Dendritic cell treated with granulocyte-macrophage colony-stimulating factor and Interleukin-4, amounts not matched to agents 40 ng/mL and 50 ng/mL, for 4 days (primary cell): ENCODE results near the gene LRRC46.

Experiments
- H3K27ac Mint-ChIP-seq: one replicate; pipeline ENCODE4 v1.8.0; 2022; ENCODE audit warnings: mild to moderate bottlenecking, mixed read lengths
- H3K27me3 Mint-ChIP-seq: one replicate; pipeline ENCODE4 v1.8.0; 2022; ENCODE audit warnings: mild to moderate bottlenecking, mixed read lengths
- H3K36me3 Mint-ChIP-seq: one replicate; pipeline ENCODE4 v1.8.0; 2022; ENCODE audit warnings: low read depth, mixed read lengths
- H3K4me1 Mint-ChIP-seq: one replicate; pipeline ENCODE4 v1.8.0; 2022; ENCODE audit warnings: low read depth, mixed read lengths
- H3K4me3 Mint-ChIP-seq: one replicate; pipeline ENCODE4 v1.8.0; 2022; ENCODE audit warnings: mild to moderate bottlenecking, moderate library complexity, mixed read lengths
- H3K9me3 Mint-ChIP-seq: one replicate; pipeline ENCODE4 v1.8.0; 2022; ENCODE audit warnings: mixed read lengths
- intact Hi-C: fragments of 100-400 bp; cut with micrococcal nuclease; formaldehyde crosslinking; loops from one replicate; pipeline ENCODE4 v1.15.0; 2022

Gene LRRC46

GRCh38 chr17:47831003-47831933 lies at the start of gene LRRC46, which contains the start of gene MRPL10:
Gene LRRC46 (plus strand): TSS chr17:47831670. CDS start chr17:47831990, 320 bp downstream.
Gene MRPL10 (minus strand): TSS chr17:47831541. CDS start chr17:47831511, 30 bp downstream.
- H3K9me3 Mint-ChIP-seq, result no peaks in the 10 kb centered on the region
- H3K36me3 Mint-ChIP-seq, result peaks cover 46% of the 10 kb centered on the region
- intact Hi-C loops, result no loop called here
- peak within 1 kb of the TSS; percentile 91 for H3K27ac Mint-ChIP-seq
- peaks cover 57% of the 10 kb centered on the region for H3K4me1 Mint-ChIP-seq
- H3K27me3 Mint-ChIP-seq, result no peaks in the 10 kb centered on the region
- H3K4me3 Mint-ChIP-seq, result peak within 1 kb of the TSS; percentile 86

GRCh38 chr17:47785538-47786123 lies 45.8 kb upstream of the LRRC46 start:
- Mint-ChIP-seq H3K9me3 (no peaks in the 10 kb centered on the region), H3K4me1 (peaks cover 10% of the 10 kb centered on the region), H3K27ac (no peak overlapping the region), H3K36me3 (no peaks in the 10 kb centered on the region), H3K4me3 (no peak overlapping the region), H3K27me3 (peaks cover 74% of the 10 kb centered on the region)
- intact Hi-C loops, result no loop called here

GRCh38 chr17:47789611-47790561 lies 41.6 kb upstream of the LRRC46 start:
- Mint-ChIP-seq H3K4me1 (peaks cover 10% of the 10 kb centered on the region), H3K9me3 (no peaks in the 10 kb centered on the region), H3K4me3 (peak overlapping the region; percentile 49), H3K36me3 (no peaks in the 10 kb centered on the region), H3K27ac (no peak overlapping the region), H3K27me3 (peaks cover 79% of the 10 kb centered on the region)
- intact Hi-C loops, result loop anchor here (10.0 kb wide), 1 partner anchor 125 kb away; no protein-coding TSS in a partner anchor

- Mint-ChIP-seq H3K9me3 (no peaks in the 10 kb centered on the region), H3K4me3 (no peak overlapping the region), H3K4me1 (peaks cover 10% of the 10 kb centered on the region), H3K27ac (no peak overlapping the region), H3K27me3 (peaks cover 79% of the 10 kb centered on the region), H3K36me3 (no peaks in the 10 kb centered on the region)
- intact Hi-C loops, result loop anchor here (10.0 kb wide), 1 partner anchor 126 kb away; no protein-coding TSS in a partner anchor
Measured at GRCh38 chr17:47791025-47791424, 40.4 kb upstream of the LRRC46 start.

GRCh38 chr17:47792457-47792856 lies 39.0 kb upstream of the LRRC46 start:
- intact Hi-C loops, result loop anchor here (10.0 kb wide), 1 partner anchor 128 kb away; no protein-coding TSS in a partner anchor
- H3K4me3 Mint-ChIP-seq, result no peak overlapping the region
- H3K27ac Mint-ChIP-seq, result no peak overlapping the region
- no peaks in the 10 kb centered on the region for H3K9me3 Mint-ChIP-seq
- peaks cover 10% of the 10 kb centered on the region for H3K4me1 Mint-ChIP-seq
- H3K27me3 Mint-ChIP-seq, result peaks cover 76% of the 10 kb centered on the region
- H3K36me3 Mint-ChIP-seq, result no peaks in the 10 kb centered on the region

- Mint-ChIP-seq H3K27me3 (peaks cover 71% of the 10 kb centered on the region), H3K27ac (no peak overlapping the region), H3K36me3 (no peaks in the 10 kb centered on the region), H3K4me1 (peaks cover 10% of the 10 kb centered on the region), H3K4me3 (no peak overlapping the region), H3K9me3 (no peaks in the 10 kb centered on the region)
- intact Hi-C loops, result loop anchor here (10.0 kb wide), 1 partner anchor 128 kb away; no protein-coding TSS in a partner anchor
Measured at GRCh38 chr17:47792979-47793378, 38.5 kb upstream of the LRRC46 start.

- peaks cover 35% of the 10 kb centered on the region for H3K27me3 Mint-ChIP-seq
- H3K36me3 Mint-ChIP-seq, result no peaks in the 10 kb centered on the region
- intact Hi-C loops, result loop anchor here (10.0 kb wide), 1 partner anchor 133 kb away; no protein-coding TSS in a partner anchor
- H3K4me1 Mint-ChIP-seq, result no peaks in the 10 kb centered on the region
- H3K27ac Mint-ChIP-seq, result no peak overlapping the region
- H3K9me3 Mint-ChIP-seq, result no peaks in the 10 kb centered on the region
- no peak overlapping the region for H3K4me3 Mint-ChIP-seq
Measured at GRCh38 chr17:47797797-47798196, 33.7 kb upstream of the LRRC46 start.

- Mint-ChIP-seq H3K27me3 (peaks cover 20% of the 10 kb centered on the region), H3K36me3 (no peaks in the 10 kb centered on the region), H3K4me1 (no peaks in the 10 kb centered on the region), H3K9me3 (no peaks in the 10 kb centered on the region), H3K27ac (no peak overlapping the region), H3K4me3 (no peak overlapping the region)
- intact Hi-C loops, result no loop called here
Measured at GRCh38 chr17:47800686-47801085, 30.8 kb upstream of the LRRC46 start.

- H3K27ac Mint-ChIP-seq, result no peak overlapping the region
- H3K27me3 Mint-ChIP-seq, result peaks cover 17% of the 10 kb centered on the region
- H3K4me1 Mint-ChIP-seq, result no peaks in the 10 kb centered on the region
- intact Hi-C loops, result no loop called here
- H3K9me3 Mint-ChIP-seq, result no peaks in the 10 kb centered on the region
- peaks cover under 1% of the 10 kb centered on the region for H3K36me3 Mint-ChIP-seq
- no peak overlapping the region for H3K4me3 Mint-ChIP-seq
Measured at GRCh38 chr17:47801176-47801765, 30.2 kb upstream of the LRRC46 start.

GRCh38 chr17:47801906-47802305 lies 29.6 kb upstream of the LRRC46 start:
- no peaks in the 10 kb centered on the region for H3K9me3 Mint-ChIP-seq
- no peaks in the 10 kb centered on the region for H3K4me1 Mint-ChIP-seq
- no peak overlapping the region for H3K27ac Mint-ChIP-seq
- H3K36me3 Mint-ChIP-seq, result peaks cover 6% of the 10 kb centered on the region
- intact Hi-C loops, result no loop called here
- H3K27me3 Mint-ChIP-seq, result peaks cover 14% of the 10 kb centered on the region
- no peak overlapping the region for H3K4me3 Mint-ChIP-seq

GRCh38 chr17:47802341-47803022 lies 29.0 kb upstream of the LRRC46 start:
- Mint-ChIP-seq H3K4me1 (no peaks in the 10 kb centered on the region), H3K9me3 (no peaks in the 10 kb centered on the region), H3K27me3 (peaks cover 14% of the 10 kb centered on the region), H3K27ac (no peak overlapping the region), H3K36me3 (peaks cover 12% of the 10 kb centered on the region), H3K4me3 (no peak overlapping the region)
- intact Hi-C loops, result no loop called here

- intact Hi-C loops, result no loop called here
- H3K4me3 Mint-ChIP-seq, result no peak overlapping the region
- H3K36me3 Mint-ChIP-seq, result peaks cover 19% of the 10 kb centered on the region
- H3K27ac Mint-ChIP-seq, result no peak overlapping the region
- H3K4me1 Mint-ChIP-seq, result no peaks in the 10 kb centered on the region
- peaks cover 14% of the 10 kb centered on the region for H3K27me3 Mint-ChIP-seq
- H3K9me3 Mint-ChIP-seq, result no peaks in the 10 kb centered on the region
Measured at GRCh38 chr17:47803201-47803600, 28.3 kb upstream of the LRRC46 start.
